ENCODE data around the gene RNASEH2B.

Gene RNASEH2B, protein sequence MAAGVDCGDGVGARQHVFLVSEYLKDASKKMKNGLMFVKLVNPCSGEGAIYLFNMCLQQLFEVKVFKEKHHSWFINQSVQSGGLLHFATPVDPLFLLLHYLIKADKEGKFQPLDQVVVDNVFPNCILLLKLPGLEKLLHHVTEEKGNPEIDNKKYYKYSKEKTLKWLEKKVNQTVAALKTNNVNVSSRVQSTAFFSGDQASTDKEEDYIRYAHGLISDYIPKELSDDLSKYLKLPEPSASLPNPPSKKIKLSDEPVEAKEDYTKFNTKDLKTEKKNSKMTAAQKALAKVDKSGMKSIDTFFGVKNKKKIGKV

DNA sequence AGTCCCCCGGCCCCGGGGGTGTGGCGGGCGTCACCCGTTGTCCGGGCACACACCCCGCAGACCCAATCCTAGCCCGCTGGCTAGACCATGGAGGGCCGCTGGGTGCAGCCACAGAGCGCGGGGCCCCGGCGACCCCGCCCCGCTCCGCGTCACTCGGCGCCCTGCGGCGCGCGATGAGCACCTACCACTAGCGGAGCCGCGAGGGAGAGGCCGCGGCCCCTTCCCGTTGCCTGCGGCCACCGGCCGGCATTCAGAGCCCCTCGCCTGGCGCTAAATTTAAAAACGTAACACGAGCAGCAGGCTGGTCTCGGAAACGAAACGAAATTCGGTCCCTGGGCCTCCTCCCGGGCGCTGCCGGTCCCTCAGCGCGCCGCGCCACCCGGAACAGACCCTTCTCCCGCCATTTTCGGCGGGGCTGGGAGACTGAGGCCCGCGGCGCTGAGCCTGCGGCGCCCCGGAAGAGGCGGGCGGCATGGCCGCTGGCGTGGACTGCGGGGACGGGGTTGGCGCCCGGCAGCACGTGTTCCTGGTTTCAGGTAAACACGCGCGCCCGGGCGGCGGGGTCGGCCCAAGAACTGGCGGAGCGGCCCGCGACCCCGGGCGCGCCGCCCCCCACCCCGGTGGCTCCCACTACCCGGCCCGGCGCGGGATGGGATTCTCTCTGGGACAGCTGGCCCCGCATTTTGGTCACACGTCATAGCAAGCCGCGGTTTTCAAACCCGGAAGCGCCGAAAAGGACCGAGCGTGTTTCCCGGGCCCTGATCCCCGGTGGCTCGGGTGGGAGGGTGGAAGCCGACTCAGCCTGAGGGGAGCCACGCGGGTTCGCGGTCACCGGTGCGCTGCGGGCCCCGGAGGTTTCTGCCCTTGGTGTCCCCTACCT, at the start of gene RNASEH2B:
RNASEH2B (plus strand) TSS at position 187 of the 880 bp plus-strand sequence; CDS start at position 473, 286 bp downstream.
- DNase-seq: peak; percentile 1

DNA sequence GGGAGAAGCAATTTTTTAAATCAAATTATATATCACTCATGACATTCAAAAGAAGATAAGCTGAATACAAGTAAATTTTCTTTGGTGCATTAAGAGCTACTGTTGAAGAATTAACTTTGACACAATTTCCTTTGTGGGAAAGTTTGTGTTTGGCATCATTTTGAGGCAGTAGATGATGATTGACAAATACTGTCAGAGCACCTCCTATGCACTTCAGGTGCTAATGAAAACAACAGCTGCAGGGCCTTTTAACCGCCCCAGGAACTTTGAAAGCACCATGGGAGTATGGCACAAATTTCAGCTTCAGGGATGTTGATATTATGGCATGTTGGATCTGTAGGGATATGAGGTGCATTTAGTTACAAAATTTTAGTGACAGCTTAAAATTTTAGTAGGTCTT, 45.1 kb upstream of the RNASEH2B start:
- DNase-seq: no peak

DNA sequence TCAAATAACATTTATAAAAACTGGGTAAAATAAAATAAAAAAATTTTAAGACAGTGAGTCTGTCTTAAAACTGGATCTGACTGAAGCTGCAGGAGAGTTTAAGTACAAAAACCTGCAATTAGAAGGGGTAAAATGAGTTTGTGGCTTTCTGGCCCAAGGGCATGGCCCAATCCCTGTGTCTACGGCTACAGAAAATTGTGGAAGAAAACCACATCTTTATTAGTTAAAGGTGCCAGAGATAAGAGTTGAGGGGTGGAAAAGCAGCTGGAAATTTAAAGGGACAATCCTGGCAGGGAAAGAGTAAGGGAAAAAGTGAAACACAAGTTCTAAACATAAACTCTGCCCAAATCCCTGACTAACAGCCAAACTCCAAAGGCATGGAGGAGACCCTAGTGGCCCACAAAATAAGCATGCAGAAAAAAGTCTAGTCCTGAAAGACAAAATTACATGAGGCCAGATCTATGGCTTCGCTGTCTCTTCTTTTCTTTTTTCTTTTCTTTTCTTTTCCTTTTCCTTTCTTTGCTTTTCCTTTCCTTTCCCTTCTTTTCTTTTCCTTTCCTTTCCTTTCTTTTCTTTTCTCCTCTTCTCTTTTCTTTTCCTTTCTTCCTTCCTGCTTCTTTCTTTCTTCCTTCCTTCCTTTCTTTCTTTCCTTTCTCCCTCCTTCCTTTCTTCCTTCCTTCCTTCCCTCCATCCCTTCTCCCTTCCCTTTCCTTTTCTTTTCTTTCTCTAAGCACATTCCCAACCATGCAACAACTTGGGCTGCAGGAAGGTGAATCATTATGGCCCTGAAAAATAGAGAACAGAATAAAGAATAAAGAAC, 42.6 kb upstream of the RNASEH2B start:
- no peak for DNase-seq

DNA sequence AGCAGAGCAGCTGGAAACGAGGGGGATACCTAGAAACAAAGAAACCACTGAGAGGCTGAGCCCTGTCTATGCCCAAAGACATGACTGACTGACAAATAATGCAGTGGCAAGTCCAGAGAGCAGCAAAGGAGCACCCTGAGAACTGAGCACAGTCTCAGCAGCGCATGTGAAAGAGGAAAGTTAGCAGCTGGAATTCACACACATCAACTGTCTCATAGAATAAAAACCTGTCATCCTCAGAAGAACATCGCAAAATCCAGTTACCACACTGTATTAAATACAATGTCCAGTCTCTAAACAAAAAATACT, 42.0 kb upstream of the RNASEH2B start:
- DNase-seq: no peak

DNA sequence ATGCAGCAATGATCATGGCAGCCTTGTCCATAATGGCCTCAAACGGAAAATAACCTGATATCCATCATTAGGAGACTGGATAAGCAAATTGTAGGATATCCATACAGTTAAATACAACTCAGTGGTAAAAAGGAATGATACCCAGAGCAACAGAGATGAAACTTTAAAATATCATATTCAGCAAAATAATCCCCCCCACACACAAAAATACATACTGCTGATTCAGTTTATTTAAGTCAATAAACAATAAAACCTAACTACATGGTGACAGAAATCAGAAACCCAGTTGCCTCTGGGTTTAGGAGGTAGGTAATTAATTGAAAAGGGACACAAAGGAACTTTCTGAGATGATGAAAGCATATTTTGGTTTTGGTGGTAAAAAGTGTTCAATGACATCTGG, 38.2 kb upstream of the RNASEH2B start:
- no peak for DNase-seq

DNA sequence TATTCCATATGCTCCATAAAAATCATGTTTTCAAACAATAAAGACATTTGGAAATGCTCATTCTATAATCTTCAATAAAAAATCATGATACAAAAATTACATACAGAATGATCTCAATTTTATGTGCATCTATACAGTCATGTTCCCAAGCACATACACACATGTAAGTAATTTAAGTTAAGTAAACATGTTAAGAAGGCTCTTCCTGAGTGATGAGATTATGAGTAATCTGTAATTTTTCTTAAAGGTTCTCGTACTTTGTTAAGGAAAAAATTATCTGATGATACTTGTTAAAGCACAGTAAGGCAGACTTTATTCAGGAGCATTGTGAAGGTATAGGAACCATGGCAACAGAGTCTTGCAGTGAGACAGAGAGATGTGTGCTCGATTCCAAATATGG, 36.1 kb upstream of the RNASEH2B start:
- DNase-seq: no peak

DNA sequence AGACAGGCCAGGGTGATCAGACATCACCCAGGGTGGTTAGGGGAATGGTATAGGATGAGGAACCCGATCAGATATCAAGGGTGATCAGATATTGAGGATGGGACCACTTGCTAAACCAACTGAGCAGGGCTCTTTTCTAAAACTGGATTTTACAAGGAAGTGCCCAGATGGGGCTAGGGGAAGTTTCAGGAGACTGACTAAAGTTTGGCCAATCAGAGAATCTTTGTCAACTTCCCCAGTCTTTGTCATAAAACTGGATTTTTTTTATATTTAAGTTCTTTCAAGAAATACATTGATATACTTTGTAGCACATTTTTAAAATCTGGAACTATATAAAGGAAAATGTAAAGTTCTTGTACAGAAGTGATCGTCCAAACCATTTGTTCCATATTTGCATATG, 35.6 kb upstream of the RNASEH2B start:
- DNase-seq: no peak

DNA sequence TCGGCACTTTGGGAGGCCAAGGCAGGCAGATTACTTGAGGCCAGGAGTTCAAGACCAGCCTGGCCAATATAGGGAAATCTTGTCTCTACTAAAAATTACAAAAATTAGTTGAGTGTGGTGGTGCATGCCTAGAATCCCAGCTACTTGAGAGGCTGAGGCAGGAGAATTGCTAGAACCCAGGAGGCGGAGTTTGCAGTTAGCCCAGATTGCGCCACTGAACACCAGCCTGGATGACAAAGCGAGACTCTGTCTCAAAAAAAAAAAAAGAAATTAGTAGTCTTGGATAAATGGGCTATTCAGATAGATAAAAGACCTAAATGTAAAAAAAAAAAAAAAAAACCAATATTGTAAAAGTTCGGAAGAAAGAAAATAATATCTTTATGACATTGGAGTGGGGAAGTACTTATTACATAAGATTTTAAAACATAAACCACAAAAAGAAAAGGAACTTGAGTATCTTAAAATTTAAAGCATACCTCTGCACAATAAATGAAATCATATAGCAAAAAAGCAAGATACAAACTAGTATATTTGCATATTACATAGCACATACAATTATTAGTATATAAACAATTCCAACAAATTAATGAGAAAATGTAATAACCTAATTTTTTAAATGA, 26.7 kb upstream of the RNASEH2B start:
- DNase-seq: no peak

DNA sequence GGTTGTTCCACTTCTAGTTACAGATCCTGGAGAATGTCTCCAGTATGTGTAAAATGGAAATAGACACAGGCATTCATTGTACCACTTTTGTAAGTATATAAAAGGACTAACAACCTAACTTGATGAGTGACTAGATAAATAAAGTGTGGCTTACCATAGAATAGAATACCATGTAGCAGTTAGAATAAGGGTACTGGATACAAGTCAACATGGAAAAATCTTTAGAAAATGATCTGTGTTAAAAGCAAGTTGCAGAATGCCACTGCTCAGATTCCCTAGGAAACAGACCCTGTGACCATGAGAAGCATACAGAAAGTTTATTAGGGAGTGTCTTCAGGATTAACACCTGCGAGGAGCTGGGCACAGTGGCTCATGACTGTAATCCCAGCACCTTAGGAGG, 25.9 kb upstream of the RNASEH2B start:
- no peak for DNase-seq

DNA sequence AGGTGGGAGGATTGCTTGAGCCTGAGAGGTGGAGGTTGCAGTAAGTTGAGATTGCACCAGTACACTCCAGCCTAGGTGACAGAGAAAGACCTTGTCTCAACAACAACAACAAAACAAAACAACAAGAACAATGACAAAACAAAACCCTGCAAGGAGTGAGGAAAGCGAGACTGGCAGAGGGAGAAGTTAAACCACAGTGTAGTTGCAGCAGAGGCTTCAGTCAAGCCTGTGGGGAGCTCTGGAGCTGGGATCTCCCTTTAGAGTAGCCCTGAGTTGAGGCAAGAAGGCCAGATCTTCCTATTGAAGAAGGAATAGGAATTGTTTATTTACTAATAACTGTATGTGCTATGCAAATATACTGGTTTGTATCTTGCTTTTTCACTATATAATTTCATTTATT, 25.3 kb upstream of the RNASEH2B start:
- no peak for DNase-seq

DNA sequence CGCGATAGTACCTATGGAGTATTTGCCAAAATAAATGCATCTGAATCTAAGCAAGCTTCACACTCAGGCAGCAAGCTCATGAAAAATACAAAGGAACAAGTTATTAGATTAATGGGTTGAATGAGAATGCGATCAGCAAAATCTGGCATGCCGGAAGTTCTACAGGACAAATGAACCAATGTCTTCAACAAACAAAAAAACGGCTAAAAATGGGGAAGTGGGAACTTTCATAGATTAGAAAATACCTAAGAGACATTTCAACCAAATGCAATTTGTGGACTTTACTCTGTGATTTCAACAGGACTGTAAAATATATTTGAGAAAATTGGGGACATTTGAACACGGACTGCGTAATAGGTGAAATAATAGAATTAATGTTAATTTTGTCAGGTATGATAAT, 22.4 kb upstream of the RNASEH2B start:
- DNase-seq: no peak

DNA sequence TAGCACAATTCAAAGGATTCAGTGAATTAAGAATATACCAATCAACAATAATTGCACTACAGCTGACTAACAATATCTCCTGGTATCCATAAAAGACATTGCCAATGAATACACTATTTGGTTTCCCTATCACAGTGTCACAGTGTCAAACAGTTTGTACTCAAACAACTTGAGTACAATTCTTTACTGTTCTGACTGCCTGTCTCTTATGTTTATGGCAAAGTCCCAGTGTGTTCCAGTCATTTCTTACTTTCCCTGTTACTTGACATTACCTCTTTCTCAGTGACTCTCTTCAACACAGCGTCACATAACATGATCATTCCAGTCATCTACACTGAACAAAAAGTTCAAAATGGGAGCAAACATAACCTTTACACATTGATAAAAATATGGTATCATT, 21.2 kb upstream of the RNASEH2B start:
- DNase-seq: no peak

DNA sequence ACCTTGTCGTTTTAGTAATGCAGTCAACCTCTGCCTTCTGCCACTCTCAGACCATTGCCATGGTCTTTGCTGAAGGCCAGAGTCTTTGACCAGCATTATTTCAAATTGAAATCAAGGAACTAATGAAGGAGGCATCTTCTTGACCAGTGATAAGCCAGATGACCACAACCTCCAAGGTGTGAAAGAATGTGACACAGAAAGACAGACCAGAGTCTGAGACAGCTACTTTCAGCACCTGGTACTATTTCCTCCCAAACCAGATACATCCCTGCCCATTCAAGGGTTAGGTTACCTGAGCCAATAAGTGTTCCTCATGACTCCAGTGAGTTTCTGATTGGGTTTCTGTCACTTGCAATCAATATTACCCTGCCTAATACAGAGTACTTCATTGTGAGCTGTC, 20.3 kb upstream of the RNASEH2B start:
- no peak for DNase-seq

DNA sequence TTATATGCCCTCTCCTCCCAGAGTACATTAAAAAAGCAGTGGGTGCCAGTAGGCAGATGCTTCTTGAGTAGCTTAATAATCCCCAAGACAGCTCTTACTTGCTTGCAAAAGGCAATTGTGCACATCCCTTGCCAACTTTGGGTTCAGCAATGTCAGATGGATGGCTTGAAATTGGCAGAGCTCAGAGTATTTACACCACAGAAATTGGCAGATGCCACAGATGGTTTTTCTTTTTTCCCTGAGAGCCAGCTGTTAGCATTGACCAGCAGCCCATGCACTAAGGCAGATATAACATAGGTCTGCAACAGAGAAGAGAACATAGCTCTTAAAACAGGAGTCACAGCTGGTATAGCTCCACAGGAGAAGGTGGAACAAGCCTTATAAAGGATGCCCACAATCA, 18.4 kb upstream of the RNASEH2B start:
- DNase-seq: no peak

DNA sequence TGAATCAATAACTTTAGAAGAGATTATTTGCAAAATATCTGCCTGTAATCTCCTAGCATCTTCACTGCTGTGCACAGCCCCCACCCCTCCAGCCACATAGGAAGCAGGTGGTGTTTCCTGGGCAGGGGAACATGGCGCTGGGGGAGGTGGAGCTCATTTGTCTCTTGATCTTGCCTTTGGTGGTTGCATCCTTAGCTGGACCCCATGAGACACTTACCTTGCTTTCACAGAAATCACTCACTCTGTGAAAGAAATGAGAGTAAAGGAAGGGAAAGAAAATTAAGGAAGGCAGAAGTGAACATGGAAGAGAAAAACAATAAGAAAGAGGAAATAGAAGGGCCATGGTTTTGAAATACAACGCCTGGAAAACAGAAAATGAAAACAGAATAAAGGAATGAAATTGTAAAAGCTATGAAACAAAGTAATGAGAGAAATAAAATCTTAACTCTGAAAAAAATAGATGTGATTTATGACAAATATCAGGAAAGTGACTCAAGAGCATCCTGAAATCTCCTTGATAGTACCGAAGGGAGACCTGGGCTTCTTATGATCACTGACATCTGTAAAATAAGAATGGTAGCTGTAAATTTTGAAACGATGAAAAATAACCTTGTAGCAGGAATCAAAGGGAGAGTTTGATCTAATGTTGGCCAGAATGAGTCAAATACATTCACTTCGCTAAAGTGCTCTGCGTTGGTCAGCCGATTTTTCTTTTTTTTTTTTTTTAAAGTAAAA, 17.2 kb upstream of the RNASEH2B start:
- DNase-seq: no peak

DNA sequence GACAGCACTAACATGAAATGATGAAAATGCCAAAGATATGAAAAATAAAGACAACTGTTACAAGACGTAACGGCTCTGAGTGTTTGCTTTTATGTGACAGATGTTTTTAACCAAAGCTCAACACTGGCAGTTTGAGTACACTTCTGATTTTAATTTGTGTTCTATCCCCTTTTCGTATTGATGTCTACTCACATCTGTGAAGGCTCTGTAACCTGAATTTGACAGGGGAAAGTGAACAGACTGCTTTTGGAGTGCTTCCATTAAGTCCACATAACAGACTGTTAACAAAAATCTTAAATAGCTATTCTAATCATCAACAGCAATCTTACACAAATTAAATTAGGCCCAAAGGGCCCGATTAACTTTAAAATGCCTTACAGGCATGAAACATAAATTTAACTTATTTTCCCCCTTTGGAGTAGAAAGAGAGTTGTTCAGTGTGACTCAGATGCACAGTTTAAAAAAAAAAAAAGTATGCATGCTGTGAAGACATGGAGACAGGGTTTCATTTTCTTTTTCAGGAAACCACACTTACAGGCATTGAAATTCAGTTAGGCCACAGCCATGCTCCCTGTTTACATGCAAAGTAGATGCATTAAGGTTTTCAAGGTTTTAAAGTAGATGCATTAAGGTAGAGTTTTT, 16.3 kb upstream of the RNASEH2B start:
- no peak for DNase-seq

DNA sequence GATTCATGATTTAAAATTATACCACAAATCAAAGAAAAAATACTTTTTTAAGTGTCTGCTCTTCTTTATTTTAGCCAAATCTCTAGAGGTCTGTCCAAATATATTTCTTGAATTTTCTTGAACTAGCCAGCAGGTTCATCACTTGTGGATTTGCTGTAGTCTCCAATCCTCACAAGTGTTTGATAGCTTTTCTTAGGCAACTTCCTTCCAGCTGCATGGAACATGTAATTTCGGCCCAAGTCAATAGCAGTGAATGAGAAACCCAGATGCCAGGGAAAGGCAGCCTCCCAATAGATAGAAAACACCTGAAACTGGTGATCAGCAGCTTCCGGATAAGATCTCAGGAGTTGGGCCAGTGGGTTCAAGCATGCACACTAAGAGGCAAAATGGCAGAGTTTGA, 15.6 kb upstream of the RNASEH2B start:
- DNase-seq: no peak

DNA sequence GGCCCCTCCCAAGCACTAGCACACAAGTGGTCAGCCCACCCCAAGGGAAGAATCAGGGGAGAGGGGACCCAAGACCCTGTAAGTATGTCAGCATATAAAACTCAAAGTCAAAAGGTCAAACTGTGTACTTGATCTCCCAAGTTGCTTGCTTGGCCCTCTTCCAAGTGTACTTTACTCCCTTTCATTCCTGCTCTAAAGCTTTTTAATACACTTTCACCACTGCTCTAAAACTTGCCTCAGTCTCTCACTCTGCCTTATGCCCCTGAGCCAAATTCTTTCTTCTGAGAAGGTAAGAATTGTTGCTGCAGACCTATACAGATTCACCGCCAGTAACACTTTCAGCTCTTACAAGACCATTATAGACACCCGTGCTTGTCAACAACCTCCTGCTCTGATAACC, 15.1 kb upstream of the RNASEH2B start:
- no peak for DNase-seq

DNA sequence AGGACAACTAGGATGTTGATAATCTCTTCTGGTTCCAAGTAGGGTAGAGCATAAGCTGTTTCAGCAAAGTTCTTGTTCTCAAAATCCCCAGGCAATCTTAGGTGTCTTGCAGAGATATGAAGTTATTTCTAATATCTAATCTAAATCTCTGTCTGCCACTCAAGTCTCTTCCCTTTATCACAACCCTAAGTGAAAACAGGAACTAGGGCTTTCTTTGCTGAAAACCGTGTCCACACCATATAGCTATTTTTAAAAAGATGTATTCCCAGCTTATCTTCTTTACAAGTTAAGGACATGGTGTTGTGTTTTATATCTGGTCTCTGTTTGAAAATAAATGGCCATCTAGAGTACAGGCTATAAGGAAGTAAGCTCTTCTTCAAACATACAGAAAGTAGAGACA, 11.3 kb upstream of the RNASEH2B start:
- no peak for DNase-seq

DNA sequence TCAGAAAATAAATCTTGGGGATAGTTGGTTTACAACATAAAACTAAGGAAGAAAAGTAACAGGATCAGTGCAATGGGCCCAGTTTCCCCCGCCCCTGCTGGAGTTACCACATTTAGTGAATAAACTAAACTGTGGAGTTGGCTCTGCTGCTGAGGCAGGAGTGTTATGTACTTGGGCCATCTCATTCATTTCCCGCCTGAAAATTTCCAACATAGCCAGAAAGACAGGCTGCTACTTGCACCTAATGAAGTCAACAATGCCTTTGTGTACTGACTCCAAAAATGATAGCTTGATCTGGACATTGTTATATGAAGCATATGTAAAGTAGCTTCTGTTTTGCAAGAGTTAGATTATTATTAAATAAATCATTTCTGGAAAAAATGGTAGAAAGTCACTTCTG, 7.9 kb upstream of the RNASEH2B start:
- DNase-seq: no peak

DNA sequence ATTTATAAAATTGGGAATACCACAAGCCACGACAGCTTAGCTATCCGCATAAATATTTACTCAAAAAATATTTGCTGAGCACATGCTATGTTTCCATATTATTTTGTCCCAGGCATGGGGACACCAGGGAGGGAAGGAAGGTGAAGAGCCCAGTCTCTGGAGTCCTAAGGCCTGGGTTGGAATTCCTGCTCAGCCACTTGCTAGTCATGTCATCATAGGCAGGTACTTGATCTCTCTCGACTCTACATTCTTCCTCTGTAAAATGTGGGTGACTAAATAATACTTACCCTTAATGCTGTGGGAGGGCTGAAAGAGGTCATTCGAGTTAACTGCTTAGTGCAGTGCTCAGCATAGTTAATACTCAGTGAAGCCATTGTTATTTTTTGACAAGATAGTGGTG, 4.3 kb upstream of the RNASEH2B start:
- DNase-seq: no peak

DNA sequence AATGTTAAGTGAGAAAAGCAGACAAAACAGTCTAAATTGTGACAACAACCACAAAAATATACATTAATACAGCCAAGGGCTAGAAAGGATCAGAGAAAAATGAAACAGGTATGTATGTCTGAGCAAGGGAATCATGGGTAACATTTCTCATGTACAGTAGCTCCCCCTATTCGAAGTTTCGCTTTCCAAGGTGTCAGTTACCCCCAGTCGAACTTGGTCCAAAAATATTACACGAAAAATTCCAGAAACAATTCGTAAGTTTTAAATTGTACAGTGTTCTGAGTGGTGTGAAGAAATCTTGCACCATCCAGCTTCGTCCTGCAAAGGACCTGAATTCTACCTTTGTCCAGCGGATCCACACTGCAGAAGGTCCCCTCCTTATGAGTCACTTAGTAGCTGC, 1.8 kb upstream of the RNASEH2B start:
- DNase-seq: no peak
